ENCODE results near the gene GBA3.

Gene GBA3

DNA sequence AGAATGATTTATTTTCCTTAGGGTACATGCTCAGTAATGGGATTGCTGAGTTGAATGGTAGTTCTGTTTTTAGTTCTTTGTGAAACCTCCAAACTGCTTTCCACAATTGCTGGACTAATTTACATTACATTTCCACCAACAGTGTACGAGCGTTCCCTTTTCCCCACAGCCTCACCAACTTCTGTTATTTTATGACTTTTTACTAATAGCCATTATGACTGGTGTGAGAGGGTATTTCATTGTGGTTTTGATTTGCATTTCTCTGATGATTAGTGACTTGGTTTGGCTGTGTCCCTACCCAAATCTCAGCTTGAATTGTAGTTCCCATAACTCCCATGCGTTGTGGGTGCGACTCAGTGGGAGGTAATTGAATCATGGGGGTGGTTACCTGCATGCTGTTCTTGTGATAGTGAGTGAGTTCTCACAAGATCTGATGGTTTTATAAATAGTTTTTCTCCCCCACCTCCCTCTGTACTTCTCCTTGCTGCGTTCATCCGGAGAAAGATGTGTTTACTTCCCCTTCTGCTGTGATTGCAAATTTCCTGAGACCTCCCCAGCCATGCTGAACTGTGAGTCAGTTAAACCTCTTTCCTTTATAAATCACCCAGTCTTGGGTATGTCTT, 95.1 kb downstream of the GBA3 start:
- no peak for DNase-seq

DNA sequence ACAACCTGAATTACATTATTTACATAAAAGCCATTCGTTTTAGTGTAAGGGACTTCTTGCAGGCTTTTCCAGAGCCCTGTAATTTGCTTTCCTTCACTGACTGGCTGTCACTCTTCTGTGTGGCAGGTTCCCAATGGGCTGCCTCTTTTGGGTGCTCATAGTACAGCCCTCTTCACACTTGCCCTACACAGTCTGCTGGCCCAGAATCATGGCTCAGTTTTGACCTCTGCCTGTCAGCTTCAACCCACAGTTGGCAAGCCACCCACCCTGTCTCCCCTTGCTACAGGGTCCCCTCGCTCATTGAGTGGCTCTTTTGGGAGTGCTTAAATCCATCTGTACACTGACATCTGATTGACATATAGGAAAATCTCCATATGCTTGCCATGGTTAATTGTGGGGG, 97.9 kb downstream of the GBA3 start:
- no peak for DNase-seq

DNA sequence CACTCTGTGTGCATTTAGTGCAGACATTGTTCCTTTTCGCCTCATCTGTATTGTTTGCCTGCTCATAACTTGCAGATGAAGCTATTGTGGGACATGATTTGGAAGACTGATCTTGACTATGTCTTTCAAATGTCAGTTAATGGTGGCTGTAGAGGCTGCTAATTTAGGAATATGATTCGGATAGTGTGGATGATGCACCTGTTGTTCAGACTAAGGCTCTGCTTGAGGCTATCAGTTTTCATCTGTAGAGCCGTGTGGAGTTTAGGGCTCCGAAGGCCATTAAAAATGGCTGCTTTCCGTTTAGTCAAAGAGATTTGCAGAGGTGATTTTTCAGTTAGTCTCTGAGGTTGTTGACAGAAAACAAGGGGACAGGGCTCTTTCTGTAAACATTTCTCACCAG, 102.0 kb downstream of the GBA3 start:
- DNase-seq: no peak

- no peak for DNase-seq
Measured at GRCh38 chr4:22801391-22801790, 108.7 kb downstream of the GBA3 start.

- no peak for DNase-seq
Measured at GRCh38 chr4:22802876-22803275, 110.1 kb downstream of the GBA3 start.

DNA sequence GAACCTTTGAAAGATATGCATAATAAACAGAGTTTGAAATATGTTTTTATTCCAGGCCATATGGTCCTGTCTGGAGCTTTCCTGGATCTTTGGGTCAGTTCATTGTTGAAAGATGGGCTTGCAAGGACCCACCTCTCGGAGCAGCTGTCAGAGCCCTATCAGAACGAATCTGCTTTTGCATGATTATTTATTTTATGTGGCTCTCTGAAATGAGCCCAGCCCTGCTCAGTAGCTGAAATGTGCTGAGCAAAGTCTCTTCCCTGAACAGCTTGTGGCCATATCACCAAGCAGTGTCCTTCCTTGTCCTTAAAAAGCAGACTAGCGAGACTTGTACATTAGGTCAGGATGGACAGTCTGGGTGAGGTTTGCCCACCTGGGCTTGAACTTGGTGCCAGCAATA, 110.8 kb downstream of the GBA3 start:
- no peak for DNase-seq

GRCh38 chr4:22814906-22815305, 122.2 kb downstream of the GBA3 start:
- no peak for DNase-seq

GRCh38 chr4:22824091-22824490, 131.4 kb downstream of the GBA3 start:
- no peak for DNase-seq

DNA sequence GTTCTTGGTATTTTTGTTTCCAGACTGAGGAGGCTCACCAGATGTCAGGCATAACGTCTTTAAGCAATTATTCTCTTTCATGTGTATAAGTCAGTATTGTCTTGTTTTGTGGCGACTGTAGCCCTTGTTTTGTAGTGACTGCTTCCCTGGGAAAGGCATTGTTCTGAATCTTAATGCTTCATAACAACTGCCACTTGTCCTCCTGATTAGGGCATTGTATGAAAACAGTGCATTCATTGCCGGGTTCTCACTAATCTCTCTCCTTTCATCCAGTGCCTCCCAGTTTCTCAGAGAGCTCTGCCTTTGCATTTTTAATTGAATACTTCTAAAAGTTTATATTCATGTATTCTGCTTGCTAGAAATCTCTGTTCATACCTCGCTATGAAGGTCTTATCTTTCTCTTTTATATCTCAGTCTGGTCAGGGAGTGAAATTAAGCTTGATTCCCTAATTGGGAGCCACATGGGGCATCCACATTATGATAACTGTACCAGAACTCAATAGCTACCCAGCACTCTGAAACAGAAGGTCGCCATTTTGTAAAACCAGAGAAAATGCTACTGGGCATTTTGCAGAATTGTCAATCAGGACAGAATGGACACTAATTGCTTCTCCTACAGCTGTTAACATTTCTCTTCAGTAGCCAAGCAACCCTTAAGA, 149.8 kb downstream of the GBA3 start:
- DNase-seq: no peak

DNA sequence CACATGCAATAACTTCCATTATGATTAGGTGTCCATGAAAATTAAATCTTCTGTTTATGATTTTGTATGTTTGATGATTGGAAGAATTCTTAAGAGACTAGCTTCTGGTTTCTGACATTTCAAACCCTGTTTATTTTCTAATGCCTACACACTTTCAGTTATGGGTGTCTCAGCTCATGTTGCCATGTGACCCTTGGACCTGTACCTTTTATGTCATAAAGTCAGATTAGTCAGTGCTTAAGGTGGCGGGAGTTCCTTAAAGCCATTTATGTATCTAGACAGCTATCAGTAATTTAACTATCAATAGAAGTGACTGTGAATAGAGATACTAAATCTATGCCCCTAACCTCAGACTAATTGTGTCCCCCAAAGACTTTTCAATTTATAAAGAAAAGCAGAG, 155.6 kb downstream of the GBA3 start:
- DNase-seq: no peak

DNA sequence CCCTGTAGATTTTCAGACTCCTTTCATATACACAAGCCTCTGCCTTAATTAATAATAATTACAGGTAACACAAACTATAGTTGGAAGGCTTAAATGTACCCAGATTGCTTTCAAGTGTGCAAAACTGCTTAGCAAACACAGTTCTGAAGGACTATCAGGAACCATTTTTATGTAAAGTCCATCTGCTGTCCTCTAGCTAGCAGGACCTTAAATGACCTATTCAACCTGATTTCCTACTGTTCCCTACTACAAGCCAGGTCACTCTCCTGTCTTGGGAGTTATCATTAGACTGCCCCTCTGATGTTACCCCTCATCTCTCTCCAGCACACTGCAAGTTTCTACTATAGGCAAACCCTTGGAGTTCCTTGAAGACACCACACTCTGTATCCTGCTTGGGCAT, 157.3 kb downstream of the GBA3 start:
- DNase-seq: no peak

GRCh38 chr4:22850630-22851029, 157.9 kb downstream of the GBA3 start:
- DNase-seq: no peak

GRCh38 chr4:22857411-22857810, 164.7 kb downstream of the GBA3 start:
- no peak for DNase-seq

DNA sequence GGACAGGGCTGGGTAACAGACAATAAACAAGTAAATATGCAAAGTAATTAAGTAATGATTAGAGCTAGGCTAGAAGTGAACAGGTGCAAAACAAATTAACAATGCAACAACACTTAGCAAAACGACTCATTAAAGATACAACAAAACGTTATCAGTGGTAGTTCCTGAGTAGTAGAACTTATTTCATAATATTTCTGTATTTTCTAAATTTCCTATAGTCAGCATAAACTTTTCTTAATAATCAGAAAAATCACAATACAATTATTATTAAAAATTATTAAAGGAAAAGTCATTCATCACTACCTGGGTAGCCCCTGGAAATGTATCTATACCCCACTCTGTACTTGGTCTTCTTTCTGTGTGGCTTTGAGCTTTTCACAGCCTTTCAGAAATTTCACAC, 166.6 kb downstream of the GBA3 start:
- no peak for DNase-seq

Measured in activated CD4-positive, CD25-positive, alpha-beta regulatory T cell (primary cell).